Mesothelial cell of epicardium (in vitro differentiated cells): ENCODE data around the gene DAGLB. TPM values are rescaled to one million over a fixed set of nuclear protein-coding genes. Genes with fewer than 3 reads are reported as not detected.

Source experiments
- DNase-seq, 2 experiments: peaks; one replicate each; pipeline ENCODE4 v3.0.0; 2021; ENCODE audit warnings: low spot score in 2 of 2; ENCODE audit not compliant: unreplicated experiment in 2 of 2
- H3K27ac Mint-ChIP-seq: 2 replicates; pipeline ENCODE4 v1.8.0; 2021; ENCODE audit warnings: mixed read lengths
- H3K27me3 Mint-ChIP-seq: 2 replicates; pipeline ENCODE4 v1.8.0; 2021; ENCODE audit warnings: low read depth, mixed read lengths
- H3K36me3 Mint-ChIP-seq: 2 replicates; pipeline ENCODE4 v1.8.0; 2021; ENCODE audit warnings: mixed read lengths
- H3K4me1 Mint-ChIP-seq: 2 replicates; pipeline ENCODE4 v1.8.0; 2021; ENCODE audit warnings: mixed read lengths
- H3K4me3 Mint-ChIP-seq: 2 replicates; pipeline ENCODE4 v1.8.0; 2021; ENCODE audit warnings: mild to moderate bottlenecking, moderate library complexity, mixed read lengths
- H3K9me3 Mint-ChIP-seq: 2 replicates; pipeline ENCODE4 v1.8.0; 2021; ENCODE audit warnings: mixed read lengths
- total RNA-seq: library from RNA; stranded (reverse); gene quantifications from 3 replicates; pipeline ENCODE4 v1.2.1, GENCODE V29; 2021
- TF ChIP-seq, protein P1 (sequence below): fragments of 200-600 bp; sonication (generic); IDR thresholded peaks from one replicate; pipeline ENCODE4 v1.5.0; 2021; ENCODE audit warnings: antibody characterized with exemption; ENCODE audit not compliant: unreplicated experiment

Gene DAGLB, protein sequence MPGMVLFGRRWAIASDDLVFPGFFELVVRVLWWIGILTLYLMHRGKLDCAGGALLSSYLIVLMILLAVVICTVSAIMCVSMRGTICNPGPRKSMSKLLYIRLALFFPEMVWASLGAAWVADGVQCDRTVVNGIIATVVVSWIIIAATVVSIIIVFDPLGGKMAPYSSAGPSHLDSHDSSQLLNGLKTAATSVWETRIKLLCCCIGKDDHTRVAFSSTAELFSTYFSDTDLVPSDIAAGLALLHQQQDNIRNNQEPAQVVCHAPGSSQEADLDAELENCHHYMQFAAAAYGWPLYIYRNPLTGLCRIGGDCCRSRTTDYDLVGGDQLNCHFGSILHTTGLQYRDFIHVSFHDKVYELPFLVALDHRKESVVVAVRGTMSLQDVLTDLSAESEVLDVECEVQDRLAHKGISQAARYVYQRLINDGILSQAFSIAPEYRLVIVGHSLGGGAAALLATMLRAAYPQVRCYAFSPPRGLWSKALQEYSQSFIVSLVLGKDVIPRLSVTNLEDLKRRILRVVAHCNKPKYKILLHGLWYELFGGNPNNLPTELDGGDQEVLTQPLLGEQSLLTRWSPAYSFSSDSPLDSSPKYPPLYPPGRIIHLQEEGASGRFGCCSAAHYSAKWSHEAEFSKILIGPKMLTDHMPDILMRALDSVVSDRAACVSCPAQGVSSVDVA
- total RNA-seq = 20.9 to 24.3 TPM (median 24.1 TPM) in 3 replicates

DNA sequence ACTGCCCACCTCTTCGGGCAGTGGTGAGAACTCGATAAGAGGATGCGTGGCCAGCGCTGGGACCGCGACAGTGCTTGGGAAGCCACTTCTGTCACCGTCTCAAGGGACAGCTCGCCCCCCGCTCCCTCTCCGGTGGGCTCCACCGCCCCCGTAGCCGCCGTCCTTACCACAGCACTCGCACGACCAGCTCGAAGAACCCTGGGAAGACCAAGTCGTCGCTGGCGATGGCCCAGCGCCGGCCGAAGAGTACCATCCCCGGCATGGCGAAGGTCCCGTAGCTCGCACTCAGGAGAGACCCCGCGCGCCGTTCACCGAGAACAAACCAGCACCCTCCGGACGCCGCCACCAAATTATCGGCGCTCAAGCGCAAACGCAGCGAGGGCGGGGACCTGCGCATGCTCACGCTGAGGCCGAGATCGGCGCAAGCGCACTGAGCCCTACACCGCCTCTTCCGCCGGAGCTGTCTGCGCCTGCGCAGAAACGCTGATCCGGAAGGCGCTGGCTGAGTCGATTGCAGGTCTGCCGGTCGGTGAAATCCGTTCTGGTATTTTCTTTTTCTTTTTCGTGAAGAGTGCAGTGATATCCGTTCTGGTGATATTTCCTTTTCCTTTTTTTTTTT lies at the start of gene DAGLB:
Gene DAGLB, minus strand, starts transcription at position 374 of the 619 bp plus-strand sequence. Its CDS starts 112 bp downstream, at position 262.
- Mint-ChIP-seq H3K4me1 (peaks cover 5% of the 10 kb centered on the region), H3K4me3 (peak within 1 kb of the TSS; percentile 97), H3K27me3 (no peaks in the 10 kb centered on the region), H3K27ac (peak within 1 kb of the TSS; percentile 96), H3K36me3 (peaks cover 12% of the 10 kb centered on the region), H3K9me3 (no peaks in the 10 kb centered on the region)
- peak; percentile 93 to 99 for DNase-seq
- TF ChIP-seq, protein P1, sequence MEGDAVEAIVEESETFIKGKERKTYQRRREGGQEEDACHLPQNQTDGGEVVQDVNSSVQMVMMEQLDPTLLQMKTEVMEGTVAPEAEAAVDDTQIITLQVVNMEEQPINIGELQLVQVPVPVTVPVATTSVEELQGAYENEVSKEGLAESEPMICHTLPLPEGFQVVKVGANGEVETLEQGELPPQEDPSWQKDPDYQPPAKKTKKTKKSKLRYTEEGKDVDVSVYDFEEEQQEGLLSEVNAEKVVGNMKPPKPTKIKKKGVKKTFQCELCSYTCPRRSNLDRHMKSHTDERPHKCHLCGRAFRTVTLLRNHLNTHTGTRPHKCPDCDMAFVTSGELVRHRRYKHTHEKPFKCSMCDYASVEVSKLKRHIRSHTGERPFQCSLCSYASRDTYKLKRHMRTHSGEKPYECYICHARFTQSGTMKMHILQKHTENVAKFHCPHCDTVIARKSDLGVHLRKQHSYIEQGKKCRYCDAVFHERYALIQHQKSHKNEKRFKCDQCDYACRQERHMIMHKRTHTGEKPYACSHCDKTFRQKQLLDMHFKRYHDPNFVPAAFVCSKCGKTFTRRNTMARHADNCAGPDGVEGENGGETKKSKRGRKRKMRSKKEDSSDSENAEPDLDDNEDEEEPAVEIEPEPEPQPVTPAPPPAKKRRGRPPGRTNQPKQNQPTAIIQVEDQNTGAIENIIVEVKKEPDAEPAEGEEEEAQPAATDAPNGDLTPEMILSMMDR = no peak

DNA sequence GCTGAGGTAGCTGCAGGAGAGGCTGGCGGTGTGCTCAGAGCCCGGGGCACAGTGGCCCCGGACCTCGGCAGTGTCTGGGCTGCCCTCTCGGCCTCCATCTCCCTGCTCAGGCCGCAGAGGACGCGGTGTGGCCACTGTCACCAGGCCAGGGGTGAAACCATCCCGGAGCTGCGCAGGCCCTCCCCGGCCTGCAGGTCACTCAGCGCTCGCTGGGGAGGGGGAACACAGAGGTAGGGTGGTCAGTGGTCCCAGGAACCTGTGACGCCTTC lies 49.8 kb upstream of the DAGLB start:
- H3K4me1 Mint-ChIP-seq = no peaks in the 10 kb centered on the region
- H3K36me3 Mint-ChIP-seq = no peaks in the 10 kb centered on the region
- no peak overlapping the region for H3K27ac Mint-ChIP-seq
- TF ChIP-seq, protein P1 = no peak
- no peak overlapping the region for H3K4me3 Mint-ChIP-seq
- no peaks in the 10 kb centered on the region for H3K9me3 Mint-ChIP-seq
- H3K27me3 Mint-ChIP-seq = peaks cover 1% of the 10 kb centered on the region
- DNase-seq = no peak

DNA sequence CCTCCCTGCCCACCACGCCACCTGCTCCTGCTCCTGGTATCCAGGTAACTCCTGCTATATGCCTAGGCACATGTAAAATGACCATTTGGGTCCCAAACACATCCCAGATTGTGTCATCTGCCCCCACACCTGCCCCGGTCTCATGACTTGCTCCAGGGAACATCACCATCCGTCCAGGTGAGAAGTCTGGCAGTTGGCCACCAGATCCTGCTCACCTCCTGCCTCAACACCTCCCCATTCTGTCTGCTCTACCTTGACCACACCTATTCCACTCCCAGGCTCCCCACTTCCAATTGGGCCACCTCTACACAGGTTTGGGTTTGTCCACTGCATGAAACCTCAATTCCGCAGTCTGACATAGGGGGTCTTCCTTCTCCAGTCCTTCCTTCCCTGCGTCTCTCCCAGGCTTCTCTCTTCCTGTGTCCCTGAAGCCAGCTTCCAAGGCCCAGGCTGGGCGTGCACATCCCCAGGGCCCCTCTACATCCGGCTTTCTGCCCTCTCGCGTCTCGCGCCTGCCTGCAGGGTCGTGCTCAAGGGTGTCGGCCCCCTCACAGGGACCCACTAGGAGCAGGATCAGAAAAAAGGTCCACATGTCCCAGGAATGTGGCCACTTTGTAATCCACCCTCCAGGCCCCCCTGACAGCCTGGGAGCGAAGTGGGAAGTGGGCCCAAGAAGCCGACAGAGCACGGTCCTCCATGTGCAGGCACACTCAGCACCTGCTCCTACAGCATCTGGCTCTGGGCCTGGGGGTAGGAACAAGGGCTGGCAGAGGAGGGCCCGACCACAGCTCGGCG lies 49.3 kb upstream of the DAGLB start:
- H3K27ac Mint-ChIP-seq = no peak overlapping the region
- no peak overlapping the region for H3K4me3 Mint-ChIP-seq
- DNase-seq = no peak

DNA sequence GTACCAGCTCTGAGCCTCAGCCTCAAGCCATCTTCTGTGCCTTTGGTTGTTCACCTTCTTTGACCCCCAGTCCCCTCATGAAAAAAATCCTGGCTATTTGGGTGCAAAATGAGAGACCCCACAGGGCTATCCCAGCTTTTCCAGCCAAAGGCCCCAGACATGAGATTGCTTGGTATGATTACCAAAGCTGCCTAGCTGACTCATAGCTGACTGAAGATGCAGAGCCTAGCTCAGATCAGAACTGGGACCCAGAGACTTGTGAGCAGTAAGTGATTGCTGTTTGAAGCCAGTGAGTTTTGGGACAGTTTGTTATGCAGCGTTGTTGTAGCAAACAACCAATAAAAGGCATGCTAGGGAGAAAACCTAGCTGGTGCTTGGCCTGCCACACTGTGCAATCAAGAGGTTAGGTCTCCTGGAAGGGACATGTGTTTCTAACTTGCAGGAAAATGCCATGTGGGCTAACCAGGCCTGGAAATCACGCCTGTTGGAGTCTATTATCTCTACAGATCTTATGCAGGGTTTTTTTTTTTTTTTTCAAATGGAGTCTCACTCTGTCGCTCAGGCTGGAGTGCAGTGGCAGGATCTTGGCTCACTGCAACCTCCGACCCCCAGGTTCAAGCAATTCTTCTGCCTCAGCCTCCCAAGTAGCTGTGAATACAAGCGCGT lies 48.0 kb upstream of the DAGLB start:
- Mint-ChIP-seq H3K4me3 (no peak overlapping the region), H3K4me1 (no peaks in the 10 kb centered on the region), H3K27ac (no peak overlapping the region), H3K27me3 (peaks cover 6% of the 10 kb centered on the region), H3K36me3 (no peaks in the 10 kb centered on the region), H3K9me3 (no peaks in the 10 kb centered on the region)
- DNase-seq = no peak
- TF ChIP-seq, protein P1 = no peak

More for the DNA sequence above, 49.3 kb upstream of the DAGLB start:
- Mint-ChIP-seq H3K27me3 (no peaks in the 10 kb centered on the region), H3K36me3 (no peaks in the 10 kb centered on the region), H3K4me1 (no peaks in the 10 kb centered on the region), H3K9me3 (no peaks in the 10 kb centered on the region)
- TF ChIP-seq, protein P1 = no peak

DNA sequence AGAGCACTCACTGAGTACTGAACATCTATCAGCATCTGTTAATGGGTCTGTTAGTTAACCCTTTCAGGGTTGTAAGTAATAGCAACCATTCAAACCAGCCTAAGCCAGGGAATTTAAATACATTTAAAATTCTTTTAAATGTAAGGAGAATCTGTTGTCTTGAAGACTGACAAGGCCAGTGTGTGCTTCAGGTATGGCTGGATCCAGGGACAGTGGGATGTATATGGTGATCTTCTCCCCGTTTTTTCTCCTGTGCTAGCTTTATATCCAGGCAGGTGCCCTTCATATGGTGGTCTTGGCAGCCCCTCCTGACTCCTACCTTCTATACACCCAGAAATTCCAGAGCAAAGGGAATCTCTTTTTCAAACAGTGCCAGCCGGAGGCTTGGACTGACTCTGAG lies 46.6 kb upstream of the DAGLB start:
- Mint-ChIP-seq H3K4me3 (no peak overlapping the region), H3K4me1 (no peaks in the 10 kb centered on the region), H3K27ac (no peak overlapping the region), H3K9me3 (no peaks in the 10 kb centered on the region), H3K36me3 (no peaks in the 10 kb centered on the region), H3K27me3 (peaks cover 6% of the 10 kb centered on the region)
- TF ChIP-seq, protein P1 = no peak
- no peak for DNase-seq
